22Rv1 (cell line): Measurements from ENCODE around the gene SAMMSON.

Source experiments
- ZFX ChIP-seq: fragments of 450-650 bp; IDR thresholded peaks from 2 replicates; pipeline ENCODE4 v1.6.1; 2017; ENCODE audit warnings: antibody characterized with exemption, borderline replicate concordance
- TF ChIP-seq, protein P1 (sequence below): fragments of 450-650 bp; IDR thresholded peaks from 2 replicates; pipeline ENCODE4 v1.5.1; 2017; ENCODE audit warnings: mild to moderate bottlenecking

GRCh38 chr3:70061096-70061495 lies 61.6 kb downstream of the SAMMSON start:
- TF ChIP-seq, protein P1, sequence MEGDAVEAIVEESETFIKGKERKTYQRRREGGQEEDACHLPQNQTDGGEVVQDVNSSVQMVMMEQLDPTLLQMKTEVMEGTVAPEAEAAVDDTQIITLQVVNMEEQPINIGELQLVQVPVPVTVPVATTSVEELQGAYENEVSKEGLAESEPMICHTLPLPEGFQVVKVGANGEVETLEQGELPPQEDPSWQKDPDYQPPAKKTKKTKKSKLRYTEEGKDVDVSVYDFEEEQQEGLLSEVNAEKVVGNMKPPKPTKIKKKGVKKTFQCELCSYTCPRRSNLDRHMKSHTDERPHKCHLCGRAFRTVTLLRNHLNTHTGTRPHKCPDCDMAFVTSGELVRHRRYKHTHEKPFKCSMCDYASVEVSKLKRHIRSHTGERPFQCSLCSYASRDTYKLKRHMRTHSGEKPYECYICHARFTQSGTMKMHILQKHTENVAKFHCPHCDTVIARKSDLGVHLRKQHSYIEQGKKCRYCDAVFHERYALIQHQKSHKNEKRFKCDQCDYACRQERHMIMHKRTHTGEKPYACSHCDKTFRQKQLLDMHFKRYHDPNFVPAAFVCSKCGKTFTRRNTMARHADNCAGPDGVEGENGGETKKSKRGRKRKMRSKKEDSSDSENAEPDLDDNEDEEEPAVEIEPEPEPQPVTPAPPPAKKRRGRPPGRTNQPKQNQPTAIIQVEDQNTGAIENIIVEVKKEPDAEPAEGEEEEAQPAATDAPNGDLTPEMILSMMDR: no peak
- TF ChIP-seq ZFX: no peak
